ENCODE measurements around the gene NEDD4L. TPM values are rescaled to one million over a fixed set of nuclear protein-coding genes. Genes with fewer than 3 reads are reported as not detected.

NEDD4L gene
- total RNA-seq, 1 donor from 2014 or later, result 3.8 TPM

- H3K36me3 Mint-ChIP-seq (ENCODE audit: low read depth), result no peaks in the 10 kb centered on the region
- H3K4me3 Mint-ChIP-seq, result no peak overlapping the region
- H3K9me3 Mint-ChIP-seq, result no peaks in the 10 kb centered on the region
- DNase-seq (ENCODE audit: low spot score), result no peak
- no peak overlapping the region for H3K27ac Mint-ChIP-seq
- peaks cover 8% of the 10 kb centered on the region for H3K27me3 Mint-ChIP-seq (ENCODE audit: insufficient read depth)
- intact Hi-C loops (cut with micrococcal nuclease), result no loop called here
- no peaks in the 10 kb centered on the region for H3K4me1 Mint-ChIP-seq (ENCODE audit: low read depth)
Observed at GRCh38 chr18:58285449-58286130, 241.6 kb downstream of the NEDD4L start.

- no peak for DNase-seq (ENCODE audit: low spot score)
- Mint-ChIP-seq H3K4me1 (ENCODE audit: low read depth) (no peaks in the 10 kb centered on the region), H3K9me3 (no peaks in the 10 kb centered on the region), H3K27me3 (ENCODE audit: insufficient read depth) (peaks cover 8% of the 10 kb centered on the region), H3K36me3 (ENCODE audit: low read depth) (no peaks in the 10 kb centered on the region), H3K27ac (no peak overlapping the region), H3K4me3 (no peak overlapping the region)
- intact Hi-C loops (cut with micrococcal nuclease), result no loop called here
Observed at GRCh38 chr18:58286632-58287352, 242.8 kb downstream of the NEDD4L start.

GRCh38 chr18:58287353-58288274 is 243.6 kb downstream of the NEDD4L start:
- Mint-ChIP-seq H3K4me3 (no peak overlapping the region), H3K9me3 (no peaks in the 10 kb centered on the region), H3K27ac (no peak overlapping the region), H3K36me3 (ENCODE audit: low read depth) (no peaks in the 10 kb centered on the region), H3K4me1 (ENCODE audit: low read depth) (no peaks in the 10 kb centered on the region), H3K27me3 (ENCODE audit: insufficient read depth) (peaks cover 8% of the 10 kb centered on the region)
- intact Hi-C loops (cut with micrococcal nuclease), result no loop called here
- DNase-seq (ENCODE audit: low spot score), result no peak

- DNase-seq (ENCODE audit: low spot score), result no peak
- H3K36me3 Mint-ChIP-seq (ENCODE audit: low read depth), result no peaks in the 10 kb centered on the region
- no peak overlapping the region for H3K4me3 Mint-ChIP-seq
- H3K27ac Mint-ChIP-seq, result no peak overlapping the region
- intact Hi-C loops (cut with micrococcal nuclease), result no loop called here
- H3K4me1 Mint-ChIP-seq (ENCODE audit: low read depth), result no peaks in the 10 kb centered on the region
- no peaks in the 10 kb centered on the region for H3K9me3 Mint-ChIP-seq
- peaks cover 3% of the 10 kb centered on the region for H3K27me3 Mint-ChIP-seq (ENCODE audit: insufficient read depth)
Observed at GRCh38 chr18:58288921-58289797, 245.1 kb downstream of the NEDD4L start.

GRCh38 chr18:58290116-58290695 is 246.2 kb downstream of the NEDD4L start:
- H3K27ac Mint-ChIP-seq, result no peak overlapping the region
- no peaks in the 10 kb centered on the region for H3K9me3 Mint-ChIP-seq
- intact Hi-C loops (cut with micrococcal nuclease), result no loop called here

GRCh38 chr18:58291131-58291530 is 247.1 kb downstream of the NEDD4L start:
- H3K9me3 Mint-ChIP-seq, result no peaks in the 10 kb centered on the region
- no peak for DNase-seq (ENCODE audit: low spot score)
- H3K27ac Mint-ChIP-seq, result no peak overlapping the region
- no peaks in the 10 kb centered on the region for H3K4me1 Mint-ChIP-seq (ENCODE audit: low read depth)
- no peak overlapping the region for H3K4me3 Mint-ChIP-seq
- H3K36me3 Mint-ChIP-seq (ENCODE audit: low read depth), result no peaks in the 10 kb centered on the region
- intact Hi-C loops (cut with micrococcal nuclease), result no loop called here
- H3K27me3 Mint-ChIP-seq (ENCODE audit: insufficient read depth), result peaks cover 3% of the 10 kb centered on the region

More at GRCh38 chr18:58290116-58290695, 246.2 kb downstream of the NEDD4L start:
- no peak for DNase-seq (ENCODE audit: low spot score)
- H3K4me3 Mint-ChIP-seq, result no peak overlapping the region
- H3K27me3 Mint-ChIP-seq (ENCODE audit: insufficient read depth), result peaks cover 3% of the 10 kb centered on the region
- H3K36me3 Mint-ChIP-seq (ENCODE audit: low read depth), result no peaks in the 10 kb centered on the region
- no peaks in the 10 kb centered on the region for H3K4me1 Mint-ChIP-seq (ENCODE audit: low read depth)

- Mint-ChIP-seq H3K4me3 (no peak overlapping the region), H3K36me3 (ENCODE audit: low read depth) (no peaks in the 10 kb centered on the region), H3K27me3 (ENCODE audit: insufficient read depth) (peaks cover 2% of the 10 kb centered on the region), H3K9me3 (no peaks in the 10 kb centered on the region), H3K4me1 (ENCODE audit: low read depth) (peaks cover 6% of the 10 kb centered on the region), H3K27ac (no peak overlapping the region)
- intact Hi-C loops (cut with micrococcal nuclease), result no loop called here
- no peak for DNase-seq (ENCODE audit: low spot score)
Observed at GRCh38 chr18:58292638-58293037, 248.6 kb downstream of the NEDD4L start.

- Mint-ChIP-seq H3K4me1 (ENCODE audit: low read depth) (peaks cover 6% of the 10 kb centered on the region), H3K27me3 (ENCODE audit: insufficient read depth) (peaks cover 20% of the 10 kb centered on the region), H3K36me3 (ENCODE audit: low read depth) (no peaks in the 10 kb centered on the region), H3K27ac (peak overlapping the region; percentile 1), H3K9me3 (no peaks in the 10 kb centered on the region), H3K4me3 (no peak overlapping the region)
- DNase-seq (ENCODE audit: low spot score), result no peak
- intact Hi-C loops (cut with micrococcal nuclease), result no loop called here
Observed at GRCh38 chr18:58297198-58297597, 253.2 kb downstream of the NEDD4L start.

- DNase-seq (ENCODE audit: low spot score), result no peak
- Mint-ChIP-seq H3K4me3 (no peak overlapping the region), H3K4me1 (ENCODE audit: low read depth) (peaks cover 17% of the 10 kb centered on the region), H3K9me3 (no peaks in the 10 kb centered on the region), H3K36me3 (ENCODE audit: low read depth) (peaks cover 1% of the 10 kb centered on the region), H3K27ac (no peak overlapping the region), H3K27me3 (ENCODE audit: insufficient read depth) (peaks cover 25% of the 10 kb centered on the region)
- intact Hi-C loops (cut with micrococcal nuclease), result no loop called here
Observed at GRCh38 chr18:58298251-58299134, 254.5 kb downstream of the NEDD4L start.

GRCh38 chr18:58299135-58299473 is 255.1 kb downstream of the NEDD4L start:
- peaks cover 25% of the 10 kb centered on the region for H3K27me3 Mint-ChIP-seq (ENCODE audit: insufficient read depth)
- peaks cover 22% of the 10 kb centered on the region for H3K4me1 Mint-ChIP-seq (ENCODE audit: low read depth)
- intact Hi-C loops (cut with micrococcal nuclease), result no loop called here
- no peak overlapping the region for H3K4me3 Mint-ChIP-seq
- no peak for DNase-seq (ENCODE audit: low spot score)
- H3K27ac Mint-ChIP-seq, result no peak overlapping the region
- no peaks in the 10 kb centered on the region for H3K9me3 Mint-ChIP-seq
- H3K36me3 Mint-ChIP-seq (ENCODE audit: low read depth), result peaks cover 1% of the 10 kb centered on the region

- Mint-ChIP-seq H3K4me3 (no peak overlapping the region), H3K9me3 (no peaks in the 10 kb centered on the region), H3K4me1 (ENCODE audit: low read depth) (peaks cover 22% of the 10 kb centered on the region), H3K27me3 (ENCODE audit: insufficient read depth) (peaks cover 26% of the 10 kb centered on the region), H3K36me3 (ENCODE audit: low read depth) (peaks cover 1% of the 10 kb centered on the region), H3K27ac (no peak overlapping the region)
- DNase-seq (ENCODE audit: low spot score), result no peak
- intact Hi-C loops (cut with micrococcal nuclease), result loop anchor here (10.0 kb wide), 1 partner anchor 465 kb away; no protein-coding TSS in a partner anchor
Observed at GRCh38 chr18:58299936-58300335, 255.9 kb downstream of the NEDD4L start.
